SW 1271 (cell line): ENCODE results near the gene PLCD1.
"Not testable (repeated sequence)": the region's sequence is repeated elsewhere in the genome, so short reads cannot be mapped to it uniquely, and the experiment has no call there.

ENCODE experiments used
- DNase-seq, 2 experiments: peaks; one replicate each; lab custom pipeline; 2025; lab: John Stamatoyannopoulos, UW

PLCD1 gene

GRCh38 chr3:38000242-38000916, 29.1 kb downstream of the PLCD1 start:
- no peak for DNase-seq

- no peak for DNase-seq
Observed at GRCh38 chr3:37999836-38000235, 29.6 kb downstream of the PLCD1 start.

GRCh38 chr3:37997791-37998370, 31.6 kb downstream of the PLCD1 start:
- no peak for DNase-seq

GRCh38 chr3:37997342-37997741, 32.1 kb downstream of the PLCD1 start:
- no peak for DNase-seq

- DNase-seq: peak; percentile 27 to 83
Observed at GRCh38 chr3:37996785-37997301, 32.6 kb downstream of the PLCD1 start.

- DNase-seq: no peak
Observed at GRCh38 chr3:37995652-37996641, 33.5 kb downstream of the PLCD1 start.

GRCh38 chr3:37994639-37994972, 34.8 kb downstream of the PLCD1 start:
- DNase-seq: no peak

- DNase-seq: no peak
Observed at GRCh38 chr3:37993820-37994638, 35.4 kb downstream of the PLCD1 start.

GRCh38 chr3:37993460-37993819, 36.0 kb downstream of the PLCD1 start:
- DNase-seq: no peak

GRCh38 chr3:37993067-37993455, 36.4 kb downstream of the PLCD1 start:
- no peak for DNase-seq

- no peak for DNase-seq
Observed at GRCh38 chr3:37992271-37993066, 37.0 kb downstream of the PLCD1 start.

GRCh38 chr3:37991823-37992222, 37.6 kb downstream of the PLCD1 start:
- DNase-seq: no peak

GRCh38 chr3:37991109-37991508, 38.3 kb downstream of the PLCD1 start:
- DNase-seq: no peak

GRCh38 chr3:37990527-37990926, 38.9 kb downstream of the PLCD1 start, which contains the start of gene VILL:
Gene VILL, plus strand, starts transcription at chr3:37990786. Its CDS starts 2,887 bp downstream, at chr3:37993673.
- DNase-seq: no peak

- DNase-seq: no peak
Observed at GRCh38 chr3:37989821-37990480, 39.5 kb downstream of the PLCD1 start.

- DNase-seq: no peak
Observed at GRCh38 chr3:37988931-37989525, 40.4 kb downstream of the PLCD1 start.

GRCh38 chr3:37988376-37988775, 41.1 kb downstream of the PLCD1 start:
- DNase-seq: not testable (repeated sequence)

- no peak for DNase-seq
Observed at GRCh38 chr3:37987751-37988179, 41.7 kb downstream of the PLCD1 start.

- no peak for DNase-seq
Observed at GRCh38 chr3:37987315-37987697, 42.1 kb downstream of the PLCD1 start.
